K562 (cell line): ENCODE measurements around the gene GGT6. TPM values are rescaled to one million over a fixed set of nuclear protein-coding genes. Genes with fewer than 3 reads are reported as not detected.

Source experiments
- ATAC-seq: fragments of 200-7000 bp; cut with Tn5 transposase; 3 replicates; pipeline ENCODE4 v1.9.1; 2020; ENCODE audit warnings: moderate library complexity
- BruUV-seq: library from RNA; stranded (reverse); fragments of 400-500 nt; replicated peaks from 2 replicates; lab custom pipeline; 2021; lab: Mats Ljungman, UMichigan
- CTCF ChIA-PET: fragments of 300-600 bp; formaldehyde crosslinking; extraction: SDS; loops from one replicate; lab custom pipeline; 2021; ENCODE audit warnings: low intra/inter-chr PET ratio; lab: Yijun Ruan, JAX
- POLR2A ChIA-PET: fragments of 300-600, 350-650 bp; sonication (Branson Sonifier 250); formaldehyde crosslinking; extraction: SDS; loops from one replicate; lab custom pipeline; 2021; ENCODE audit warnings: antibody characterized with exemption, inconsistent platforms; lab: Yijun Ruan, JAX
- DNase-seq, 4 experiments: peaks; one replicate each; pipeline versions ENCODE4 v3.0.0 to v3.0.0-alpha.2; 2011 to 2018; ENCODE audit warnings: low spot score in 3 of 4, mixed read lengths in 3 of 4; ENCODE audit errors: extremely low read depth in 1 of 4
- FAIRE-seq: peaks from 2 replicates; lab custom pipeline; 2011; peaks lifted over from hg19 to GRCh38; lab: Jason Lieb, UNC
- H2AFZ ChIP-seq: 2 replicates; pipeline ENCODE4 v1.6.0; 2011; ENCODE audit warnings: low read depth, low read length, control low read depth, inconsistent platforms
- H3K27ac ChIP-seq: fragments of 200-600 bp; 3 replicates; pipeline ENCODE4 v1.8.0; 2011; ENCODE audit warnings: low read depth, mild to moderate bottlenecking, control low read depth, inconsistent platforms, low read length, moderate library complexity, mixed read lengths; ENCODE audit errors: extremely low read depth
- H3K27me3 ChIP-seq, 2 experiments: fragments of 300-600 bp in 1 of 2; 2 replicates in 1 of 2; 3 replicates in 1 of 2; pipeline versions ENCODE4 v1.6.0 to v1.8.0; 2011; ENCODE audit warnings: inconsistent platforms in 2 of 2, low read length in 2 of 2, mild to moderate bottlenecking in 1 of 2, mixed read lengths in 1 of 2, moderate library complexity in 1 of 2; ENCODE audit not compliant: control insufficient read depth in 2 of 2, insufficient read depth in 2 of 2
- H3K36me3 ChIP-seq: fragments of 300-600 bp; 3 replicates; pipeline ENCODE4 v1.8.0; 2011; ENCODE audit warnings: mild to moderate bottlenecking, low read length, inconsistent platforms; ENCODE audit not compliant: control insufficient read depth, insufficient read depth
- H3K4me1 ChIP-seq, 2 experiments: fragments of 200-600 bp in 1 of 2; replicated peaks in 1 of 2; 2 replicates in 1 of 2; 3 replicates in 1 of 2; pipeline versions ENCODE4 v1.5.1 to v1.8.0; 2011; ENCODE audit warnings: inconsistent platforms in 2 of 2, low read length in 2 of 2, mild to moderate bottlenecking in 1 of 2, mixed read lengths in 1 of 2, moderate library complexity in 1 of 2; ENCODE audit not compliant: control insufficient read depth in 2 of 2, insufficient read depth in 2 of 2
- H3K4me2 ChIP-seq: 2 replicates; pipeline ENCODE4 v1.6.1; 2011; ENCODE audit warnings: low read length, control low read depth, inconsistent platforms, mixed read lengths; ENCODE audit not compliant: insufficient read depth
- H3K4me3 ChIP-seq: fragments of 200-600 bp; sonication (generic), shearing (Covaris generic); 2 replicates; pipeline ENCODE4 v1.5.1; 2016; ENCODE audit warnings: control low read depth, inconsistent platforms
- H3K79me2 ChIP-seq: fragments of 200-600 bp; 3 replicates; pipeline ENCODE4 v1.8.0; 2011; ENCODE audit warnings: low read length, inconsistent platforms; ENCODE audit not compliant: control insufficient read depth, insufficient read depth
- H3K9ac ChIP-seq, 2 experiments: 2 replicates each; pipeline versions ENCODE4 v1.6.0 to v1.6.1; 2011; ENCODE audit warnings: low read depth in 2 of 2, low read length in 2 of 2, control low read depth in 1 of 2, inconsistent platforms in 1 of 2, mild to moderate bottlenecking in 1 of 2, mixed read lengths in 1 of 2; ENCODE audit not compliant: insufficient read depth in 1 of 2
- H3K9me1 ChIP-seq: one replicate; pipeline ENCODE4 v1.6.0; 2011; ENCODE audit warnings: inconsistent platforms, mild to moderate bottlenecking, low read length, moderate library complexity; ENCODE audit not compliant: control insufficient read depth, insufficient read depth
- H3K9me3 ChIP-seq: replicated peaks from 2 replicates; pipeline ENCODE4 v1.5.1; 2011; ENCODE audit warnings: low read depth, low read length, inconsistent platforms; ENCODE audit not compliant: control insufficient read depth, insufficient read depth
- H4K20me1 ChIP-seq: replicated peaks from 2 replicates; pipeline ENCODE4 v1.6.1; 2011; ENCODE audit warnings: low read length, inconsistent platforms, mixed read lengths; ENCODE audit not compliant: control insufficient read depth, insufficient read depth
- TSC22D4 ChIP-seq: fragments of 450-650 bp; IDR thresholded peaks from 2 replicates; pipeline ENCODE4 v1.6.1; 2016; ENCODE audit warnings: missing genetic modification characterization, missing biosample characterization, control low read depth
- ZNF253 ChIP-seq: fragments of 250-450 bp; sonication (Bioruptor Pico); conservative IDR thresholded peaks from 2 replicates; pipeline ENCODE4 v1.6.1; 2021; ENCODE audit warnings: mild to moderate bottlenecking
- ZNF717 ChIP-seq: fragments of 250-450 bp; sonication (Bioruptor Pico); IDR thresholded peaks from 2 replicates; pipeline ENCODE4 v1.5.0; 2021
- WGBS: fragments of 100-300 bp; shearing (Covaris generic); methylation state at CpG from one replicate; pipeline ENCODE4 v1.1.6; 2016; ENCODE audit warnings: low coverage, mixed read lengths; ENCODE audit not compliant: insufficient coverage; ENCODE audit errors: missing lambda C conversion rate; 5-methylcytosine and 5-hydroxymethylcytosine counted together
- in situ Hi-C: fragments of 300-500 bp; cut with MboI; formaldehyde crosslinking; loops from 4 replicates; pipeline ENCODE4 v1.15.0; 2018; ENCODE audit warnings: inconsistent platforms, mixed read lengths
- intact Hi-C: fragments of 100-400 bp; cut with micrococcal nuclease; formaldehyde crosslinking; loops from 2 replicates; pipeline ENCODE4 v1.14.2; 2022
- polyA plus RNA-seq, 8 experiments: library from polyadenylated mRNA; depleted of rRNA in 4 of 8; stranded (reverse) in 5 of 8; unstranded in 3 of 8; fragments of >200 nt; fragmentation: Nextera tagmentation in 2 of 8; fragmentation: Illumina TruSeq in 1 of 8; extraction: Ambion mirVana in 2 of 8; extraction: Trizol in 1 of 8; gene quantifications; 2 replicates each; pipeline versions ENCODE4 v1.2.1 to v1.2.3, GENCODE V29; 2011 to 2014; ENCODE audit warnings: inconsistent platforms in 1 of 8, missing spikeins in 1 of 8
- total RNA-seq, 7 experiments: library from RNA; depleted of rRNA in 6 of 7; stranded (reverse); fragments of >200 nt in 6 of 7; fragmentation: Illumina TruSeq in 2 of 7; extraction: Trizol in 2 of 7; gene quantifications; 2 replicates each; pipeline versions ENCODE4 v1.2.1 to v1.2.3, GENCODE V29; 2011 to 2021; ENCODE audit warnings: low replicate concordance in 1 of 7

The GGT6 gene
- total and polyA plus RNA-seq, 9 of the 15 experiments (the other 6 are each of a cell fraction or from before 2014, with no cell fraction given) = 0.09 TPM; not detected in 8

- WGBS = 56% methylated on average over 4 of the region's 6 CpGs
- no peak for DNase-seq
- Histone ChIP-seq H2AFZ (no peak overlapping the region), H3K79me2 (peaks cover 29% of the 10 kb centered on the region), H3K36me3 (peaks cover 14% of the 10 kb centered on the region; the same call in 1 of the 3 replicates), H3K27me3 (no peaks in the 10 kb centered on the region), H3K4me1 (peaks cover 3 to 26% of the 10 kb centered on the region in 2 experiments; a peak in 4 of 5 replicates), H3K9me1 (no peaks in the 10 kb centered on the region), H3K9me3 (no peaks in the 10 kb centered on the region), H4K20me1 (no peaks in the 10 kb centered on the region), H3K4me3 (no peak overlapping the region), H3K9ac (no peak overlapping the region), H3K27ac (no peak overlapping the region), H3K4me2 (no peak overlapping the region)
- no peak for TF ChIP-seq TSC22D4 (tag)
- CTCF ChIA-PET = no interaction called here
- BruUV-seq = no TSS peak
- intact Hi-C loops = no loop called here
- no peak for FAIRE-seq
- in situ Hi-C loops = no loop called here
- no peak for ATAC-seq
- POLR2A ChIA-PET = no interaction called here
These were observed 2.6 kb downstream of the GGT6 start for GRCh38 chr17:4557626-4558346.

- Histone ChIP-seq H3K79me2 (peaks cover 35% of the 10 kb centered on the region), H3K36me3 (peaks cover 22% of the 10 kb centered on the region; the same call in 2 of the 3 replicates), H3K27ac (no peak overlapping the region), H3K9me1 (no peaks in the 10 kb centered on the region), H3K4me2 (no peak overlapping the region), H3K9ac (no peak overlapping the region), H3K4me3 (no peak overlapping the region), H2AFZ (no peak overlapping the region), H3K9me3 (no peaks in the 10 kb centered on the region), H4K20me1 (no peaks in the 10 kb centered on the region), H3K27me3 (no peaks in the 10 kb centered on the region), H3K4me1 (peaks cover 3 to 30% of the 10 kb centered on the region in 2 experiments; a peak in 4 of 5 replicates)
- intact Hi-C loops (no loop called here), in situ Hi-C loops (no loop called here)
- DNase-seq (no peak), FAIRE-seq (no peak), ATAC-seq (no peak)
- TF ChIP-seq ZNF717 (CRISPR knock-in tag) (no peak), ZNF253 (CRISPR knock-in tag) (no peak)
- BruUV-seq = no TSS peak
- CTCF ChIA-PET = no interaction called here
- WGBS = 31% methylated on average over 3 of the region's 4 CpGs
- POLR2A ChIA-PET = no interaction called here
These were observed 3.4 kb downstream of the GGT6 start for GRCh38 chr17:4556996-4557395.
